Measurements from ENCODE around the gene BMPR1B. TPM values are rescaled to one million over a fixed set of nuclear protein-coding genes. Genes with fewer than 3 reads are reported as not detected.

BMPR1B gene
- total RNA-seq, 2 experiments from 2014 or later = not detected

DNA sequence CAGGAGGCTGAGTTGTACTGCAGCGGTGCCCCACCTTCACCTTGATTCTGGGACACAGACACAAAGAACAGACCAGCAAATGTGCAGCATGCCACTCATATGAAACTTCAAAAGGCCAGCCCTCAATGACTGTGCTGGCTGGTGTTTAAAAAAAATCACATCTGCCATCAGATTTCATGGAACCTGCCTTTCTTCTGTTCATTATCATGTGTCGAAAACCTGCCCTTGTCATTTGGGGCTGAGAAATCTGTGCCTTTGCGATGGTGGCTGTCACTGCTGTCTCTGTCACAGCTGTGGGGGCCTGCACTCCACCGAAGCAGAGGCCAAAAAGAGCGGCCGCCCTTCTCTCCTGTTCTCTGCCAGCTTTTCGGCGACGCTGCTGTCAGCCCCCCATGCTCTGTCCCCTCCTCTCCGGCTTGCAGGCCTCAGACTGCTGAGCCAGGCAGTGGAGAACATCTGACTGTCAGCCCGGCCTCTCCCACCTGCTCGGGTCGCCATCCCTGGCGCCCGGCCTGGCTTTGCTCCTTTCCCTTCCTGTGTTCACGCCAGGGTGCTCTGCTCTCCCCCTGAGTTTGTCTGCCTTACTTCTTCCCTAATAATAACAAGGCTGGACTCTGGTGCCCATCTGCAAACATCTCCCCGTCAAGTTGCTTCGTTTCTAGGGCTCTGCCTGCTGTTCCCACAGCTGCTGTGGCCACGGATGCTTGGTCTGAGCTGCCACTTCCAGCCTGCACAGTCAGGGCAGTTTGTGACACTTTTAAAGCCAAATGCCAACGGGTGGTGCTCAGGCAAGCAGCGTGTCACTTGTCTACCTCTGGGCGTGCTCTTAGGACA is 435.9 kb downstream of the BMPR1B start:
- Mint-ChIP-seq H3K27me3 (no peaks in the 10 kb centered on the region), H3K4me1 (peaks cover 12% of the 10 kb centered on the region), H3K9me3 (no peaks in the 10 kb centered on the region), H3K36me3 (no peaks in the 10 kb centered on the region), H3K4me3 (no peak overlapping the region), H3K27ac (no peak overlapping the region)
- POLR2A ChIA-PET = no interaction called here
- no peak for ATAC-seq (ENCODE audit: low read depth)
- no peak for DNase-seq

GRCh38 chr4:95197353-95197752 is 439.6 kb downstream of the BMPR1B start:
- Mint-ChIP-seq H3K9me3 (no peaks in the 10 kb centered on the region), H3K27me3 (no peaks in the 10 kb centered on the region), H3K27ac (no peak overlapping the region), H3K4me3 (no peak overlapping the region), H3K4me1 (no peaks in the 10 kb centered on the region), H3K36me3 (no peaks in the 10 kb centered on the region)
- no peak for ATAC-seq (ENCODE audit: low read depth)
- POLR2A ChIA-PET = no interaction called here
- no peak for DNase-seq

- Mint-ChIP-seq H3K9me3 (no peaks in the 10 kb centered on the region), H3K4me3 (no peak overlapping the region), H3K27ac (no peak overlapping the region), H3K27me3 (no peaks in the 10 kb centered on the region), H3K36me3 (no peaks in the 10 kb centered on the region), H3K4me1 (no peaks in the 10 kb centered on the region)
- ATAC-seq (ENCODE audit: low read depth) (no peak), DNase-seq (no peak)
- POLR2A ChIA-PET = no interaction called here
Observed at GRCh38 chr4:95198961-95199360, 441.2 kb downstream of the BMPR1B start.

DNA sequence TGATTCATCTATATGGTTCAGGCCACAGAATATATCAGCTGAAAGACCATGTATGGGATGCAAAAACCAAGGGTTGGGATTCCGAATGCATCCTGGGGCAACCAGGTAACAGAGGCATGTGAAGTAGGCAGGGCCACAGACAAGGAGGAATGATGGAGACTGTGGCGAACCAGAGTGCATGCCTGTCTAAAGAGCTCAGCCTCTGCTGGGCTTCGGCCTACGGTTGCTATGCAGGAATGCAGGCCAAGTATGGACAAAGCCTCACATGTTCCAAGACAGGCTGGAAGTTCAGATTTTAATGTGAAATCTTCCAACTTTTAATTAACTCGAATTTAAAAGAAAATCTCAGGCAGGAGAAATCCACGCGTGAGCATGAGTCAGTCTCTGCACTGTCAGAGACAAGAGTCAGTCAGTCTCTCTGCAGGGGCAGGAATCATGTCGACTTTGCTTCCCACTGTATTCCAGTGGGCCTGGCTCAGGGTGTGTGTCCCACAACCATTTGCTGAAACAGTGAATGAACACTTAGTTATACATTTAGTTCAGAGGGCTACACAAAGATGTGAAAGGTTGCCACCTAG is 446.6 kb downstream of the BMPR1B start:
- Mint-ChIP-seq H3K36me3 (no peaks in the 10 kb centered on the region), H3K9me3 (no peaks in the 10 kb centered on the region), H3K27me3 (no peaks in the 10 kb centered on the region), H3K4me3 (no peak overlapping the region), H3K4me1 (no peaks in the 10 kb centered on the region), H3K27ac (no peak overlapping the region)
- POLR2A ChIA-PET = no interaction called here
- no peak for DNase-seq
- ATAC-seq (ENCODE audit: low read depth) = no peak

- no peaks in the 10 kb centered on the region for H3K4me1 Mint-ChIP-seq
- ATAC-seq (ENCODE audit: low read depth) (no peak), DNase-seq (no peak)
- no peaks in the 10 kb centered on the region for H3K9me3 Mint-ChIP-seq
- peaks cover under 1% of the 10 kb centered on the region for H3K27me3 Mint-ChIP-seq
- no peaks in the 10 kb centered on the region for H3K36me3 Mint-ChIP-seq
- no peak overlapping the region for H3K4me3 Mint-ChIP-seq
- POLR2A ChIA-PET = no interaction called here
- no peak overlapping the region for H3K27ac Mint-ChIP-seq
Observed at GRCh38 chr4:95204873-95205272, 447.1 kb downstream of the BMPR1B start.

All from activated naive CD8-positive, alpha-beta T cell treated with anti-CD3 and anti-CD28 coated beads, Interleukin-2, amount 10 ng/mL, durations not matched to agents 7 days and 5 days (primary cell).